Prostate gland (tissue), 2 donors: ENCODE results near the gene MACROH2A2. TPM values are rescaled to one million over a fixed set of nuclear protein-coding genes. Genes with fewer than 3 reads are reported as not detected.

Source experiments
- DNase-seq: peaks from one replicate; pipeline ENCODE4 v3.0.0-alpha.2; 2019; ENCODE audit warnings: low spot score
- H3K27ac ChIP-seq, 2 donors: fragments of 200-600 bp; sonication (generic); 2 replicates each; pipeline ENCODE4 v1.5.1; 2017 to 2019
- H3K27me3 ChIP-seq: fragments of 200-600 bp; sonication (generic); replicated peaks from 2 replicates; pipeline ENCODE4 v1.5.1; 2019; ENCODE audit not compliant: insufficient read depth
- H3K36me3 ChIP-seq, 2 donors: fragments of 200-600 bp; sonication (generic); 1 replicate in 1 of 2; 2 replicates in 1 of 2; pipeline versions ENCODE4 v1.5.1 to v1.8.1; 2017 to 2019
- H3K4me1 ChIP-seq: fragments of 200-600 bp; sonication (generic); replicated peaks from 2 replicates; pipeline ENCODE4 v1.5.1; 2019
- H3K4me3 ChIP-seq, 2 donors: fragments of 200-600 bp; sonication (generic); 2 replicates each; pipeline ENCODE4 v1.5.1; 2017 to 2019
- H3K9me3 ChIP-seq: fragments of 200-600 bp; sonication (generic); 2 replicates; pipeline ENCODE4 v1.5.1; 2017
- POLR2A ChIP-seq: fragments of 450-650 bp; IDR thresholded peaks from one replicate; pipeline ENCODE4 v1.6.1; 2016; ENCODE audit warnings: antibody characterized with exemption, mild to moderate bottlenecking
- POLR2AphosphoS5 ChIP-seq: sonication (generic); formaldehyde crosslinking; IDR thresholded peaks from one replicate; pipeline ENCODE4 v1.6.1; 2017; ENCODE audit warnings: antibody characterized with exemption
- WGBS: methylation state at CpG from one replicate; pipeline ENCODE4 v1.1.5; 2018; 5-methylcytosine and 5-hydroxymethylcytosine counted together
- intact Hi-C: fragments of 100-400 bp; cut with DNase I; formaldehyde crosslinking; loops from one replicate; pipeline ENCODE4 v1.14.2; 2022
- total RNA-seq, 2 donors: library from RNA; depleted of rRNA; stranded (reverse); fragments of >200 nt; gene quantifications; one replicate each; pipeline ENCODE4 v1.1.0, GENCODE V29; 2016
- TF ChIP-seq, protein P1 (sequence below), 4 experiments: fragments of 200-600 bp in 2 of 4; fragments of 450-650 bp in 2 of 4; sonication (generic) in 2 of 4; IDR thresholded peaks; 1 replicate in 3 of 4; 2 replicates in 1 of 4; pipeline ENCODE4 v1.5.1; 2016 to 2019; ENCODE audit warnings: antibody characterized with exemption in 4 of 4, mild to moderate bottlenecking in 2 of 4, moderate library complexity in 2 of 4

Gene MACROH2A2
- total RNA-seq, 2 donors from 2014 or later, result 23.1 to 59.5 TPM

- peak; percentile 24 for DNase-seq
- Histone ChIP-seq H3K27ac (peak overlapping the region; percentile 83 to 89), H3K27me3 (no peaks in the 10 kb centered on the region), H3K36me3 (no peaks in the 10 kb centered on the region), H3K4me3 (peak overlapping the region; percentile 51 to 69), H3K4me1 (peaks cover 8% of the 10 kb centered on the region), H3K9me3 (no peaks in the 10 kb centered on the region)
- TF ChIP-seq POLR2AphosphoS5, result peak; percentile 22
- TF ChIP-seq, protein P1, sequence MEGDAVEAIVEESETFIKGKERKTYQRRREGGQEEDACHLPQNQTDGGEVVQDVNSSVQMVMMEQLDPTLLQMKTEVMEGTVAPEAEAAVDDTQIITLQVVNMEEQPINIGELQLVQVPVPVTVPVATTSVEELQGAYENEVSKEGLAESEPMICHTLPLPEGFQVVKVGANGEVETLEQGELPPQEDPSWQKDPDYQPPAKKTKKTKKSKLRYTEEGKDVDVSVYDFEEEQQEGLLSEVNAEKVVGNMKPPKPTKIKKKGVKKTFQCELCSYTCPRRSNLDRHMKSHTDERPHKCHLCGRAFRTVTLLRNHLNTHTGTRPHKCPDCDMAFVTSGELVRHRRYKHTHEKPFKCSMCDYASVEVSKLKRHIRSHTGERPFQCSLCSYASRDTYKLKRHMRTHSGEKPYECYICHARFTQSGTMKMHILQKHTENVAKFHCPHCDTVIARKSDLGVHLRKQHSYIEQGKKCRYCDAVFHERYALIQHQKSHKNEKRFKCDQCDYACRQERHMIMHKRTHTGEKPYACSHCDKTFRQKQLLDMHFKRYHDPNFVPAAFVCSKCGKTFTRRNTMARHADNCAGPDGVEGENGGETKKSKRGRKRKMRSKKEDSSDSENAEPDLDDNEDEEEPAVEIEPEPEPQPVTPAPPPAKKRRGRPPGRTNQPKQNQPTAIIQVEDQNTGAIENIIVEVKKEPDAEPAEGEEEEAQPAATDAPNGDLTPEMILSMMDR (IDR thresholded peaks at IDR 0.05), result peak in 2 of 4 experiments; percentile 57 to 69
- TF ChIP-seq POLR2A, result no peak
- intact Hi-C loops, result loop anchor here (2.0 kb wide), 1 partner anchor 25 kb away; the partner anchor contains the start of gene SAR1A
- WGBS, result under 1% methylated on average over 54 of the region's 98 CpGs
Measured at GRCh38 chr10:70145666-70146488, 93.2 kb downstream of the MACROH2A2 start.

DNA sequence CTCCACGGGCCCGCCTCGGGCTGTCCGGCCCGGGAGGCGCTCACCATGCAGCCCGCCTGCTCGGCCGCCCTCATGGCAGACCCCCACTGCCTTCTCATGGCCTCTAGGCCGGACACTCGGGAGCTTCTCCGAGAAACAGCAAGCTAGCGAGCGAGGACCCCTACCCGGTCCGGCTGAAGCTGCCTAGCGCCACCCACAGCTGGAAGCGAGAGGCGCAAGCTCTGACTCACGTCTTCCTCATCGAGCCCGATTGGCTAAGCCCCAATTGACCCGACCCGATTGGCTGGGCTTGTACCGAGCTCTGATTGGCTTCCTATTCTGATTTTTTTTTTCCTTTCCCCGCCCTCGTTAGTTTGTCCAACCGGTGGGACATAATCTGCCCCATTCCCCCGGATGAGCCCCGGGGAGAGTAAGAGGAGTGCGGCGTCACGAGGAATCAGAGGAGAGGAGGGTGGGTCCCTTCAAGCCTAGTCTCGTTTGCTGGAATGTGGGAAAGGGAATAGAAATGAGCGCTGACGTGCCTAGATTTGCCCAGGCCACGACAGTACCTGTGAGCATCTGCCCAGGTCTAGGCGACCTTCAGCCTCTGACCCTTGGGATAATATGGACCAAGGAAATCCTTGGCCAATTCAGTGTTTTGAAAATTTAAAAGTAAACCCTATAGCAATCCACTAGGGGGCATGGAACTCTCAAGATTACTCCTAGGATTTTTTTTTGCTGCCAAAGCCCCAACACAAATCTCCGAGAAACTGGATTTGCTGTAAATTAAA lies 94.0 kb downstream of the MACROH2A2 start, which contains the start of gene TYSND1:
TYSND1 (minus strand) TSS at position 212 of the 770 bp plus-strand sequence; CDS start at position 98, 114 bp downstream.
- no peaks in the 10 kb centered on the region for H3K36me3 ChIP-seq
- peak within 1 kb of the TSS; percentile 83 to 89 for H3K27ac ChIP-seq
- TF ChIP-seq POLR2AphosphoS5 (peak; percentile 97), POLR2A (peak; percentile 93)
- TF ChIP-seq, protein P1 (IDR thresholded peaks at IDR 0.05), result peak; percentile 53 to 95 (median 77)
- peaks cover 8% of the 10 kb centered on the region for H3K4me1 ChIP-seq
- peak; percentile 99 for DNase-seq
- intact Hi-C loops, result loop anchor here (2.0 kb wide), 1 partner anchor 24 kb away; the partner anchor contains the start of gene SAR1A
- H3K9me3 ChIP-seq, result no peaks in the 10 kb centered on the region
- under 1% methylated on average over 31 of the region's 39 CpGs for WGBS
- peak within 1 kb of the TSS; percentile 51 to 69 for H3K4me3 ChIP-seq
- no peaks in the 10 kb centered on the region for H3K27me3 ChIP-seq

DNA sequence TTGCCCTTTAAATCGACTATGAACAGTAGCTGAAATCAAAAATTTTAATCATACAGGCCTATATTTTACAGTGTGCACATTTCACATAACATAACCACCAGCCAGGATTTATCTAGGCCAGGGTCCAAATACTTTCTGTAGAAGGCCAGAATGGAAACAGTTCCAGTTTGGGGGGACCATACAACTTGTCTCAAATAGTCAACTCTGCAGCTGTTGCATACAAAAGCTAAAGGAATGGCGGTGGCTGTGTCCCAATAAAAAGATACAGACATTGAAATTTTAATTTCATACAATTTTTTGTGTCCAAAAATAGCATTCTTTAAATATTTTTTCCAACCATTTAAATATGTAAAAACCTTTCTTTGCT lies 94.6 kb downstream of the MACROH2A2 start:
- intact Hi-C loops, result loop anchor here (2.0 kb wide), 1 partner anchor 24 kb away; the partner anchor contains the start of gene SAR1A
- Histone ChIP-seq H3K27me3 (no peaks in the 10 kb centered on the region), H3K9me3 (no peaks in the 10 kb centered on the region), H3K4me3 (peak overlapping the region in 1 of 2 donors; percentile 51), H3K36me3 (peaks cover 0 to 2% of the 10 kb centered on the region in 2 donors), H3K4me1 (peaks cover 8% of the 10 kb centered on the region), H3K27ac (peak overlapping the region; percentile 83 to 89)
- DNase-seq, result no peak
- 11% methylated on average over 2 of the region's 2 CpGs for WGBS
- TF ChIP-seq POLR2A (no peak), POLR2AphosphoS5 (no peak)
- TF ChIP-seq, protein P1 (IDR thresholded peaks at IDR 0.05), result no peak

GRCh38 chr10:70148516-70148915 lies 95.9 kb downstream of the MACROH2A2 start:
- H3K27ac ChIP-seq, result no peak overlapping the region
- 92% methylated on average over 5 of the region's 5 CpGs for WGBS
- no peak for TF ChIP-seq POLR2AphosphoS5
- TF ChIP-seq POLR2A, result no peak
- TF ChIP-seq, protein P1 (IDR thresholded peaks at IDR 0.05), result no peak
- H3K9me3 ChIP-seq, result no peaks in the 10 kb centered on the region
- H3K4me1 ChIP-seq, result peaks cover 8% of the 10 kb centered on the region
- H3K4me3 ChIP-seq, result no peak overlapping the region
- intact Hi-C loops, result no loop called here
- no peak for DNase-seq
- H3K36me3 ChIP-seq, result peaks cover 5 to 6% of the 10 kb centered on the region in 2 donors
- H3K27me3 ChIP-seq, result no peaks in the 10 kb centered on the region
